ENCODE data around the gene TCTN1. TPM values are rescaled to one million over a fixed set of nuclear protein-coding genes. Genes with fewer than 3 reads are reported as not detected.

TCTN1 gene
- total and polyA plus RNA-seq, 2 of the 13 experiments (the other 11 are each of a cell fraction or from before 2014, with no cell fraction given), result 13.6 to 16.0 TPM

GRCh38 chr12:110639336-110640141 is 25.6 kb downstream of the TCTN1 start:
- in situ Hi-C loops (cut with HindIII; ENCODE audit: extremely low pct_ligation_motif_present, low pct_unique_long_range_greater_than_20kb) (no loop called here), intact Hi-C loops (cut with micrococcal nuclease; ENCODE audit: unreplicated experiment) (no loop called here)
- H3K79me2 ChIP-seq (ENCODE audit: insufficient read depth, low read length), result no peaks in the 10 kb centered on the region
- ChIA-PET POLR2A (no interaction called here), CTCF (ENCODE audit: low intra/inter-chr PET ratio, low total read pairs) (no interaction called here)
- no peak overlapping the region for H3K4me2 ChIP-seq (ENCODE audit: low read depth, low read length)
- H3K9ac ChIP-seq (ENCODE audit: insufficient read depth, low read depth, low read length), result no peak overlapping the region
- no peaks in the 10 kb centered on the region for H4K20me1 ChIP-seq (ENCODE audit: insufficient read depth, low read length)
- ATAC-seq, result no peak
- no peak for DNase-seq (ENCODE audit: low spot score)
- TF ChIP-seq ZNF20 (CRISPR knock-in tag; IDR thresholded peaks at IDR 0.05) (no peak), SKIL (CRISPR knock-in tag; IDR thresholded peaks at IDR 0.05; ENCODE audit: borderline replicate concordance) (no peak), ZNF546 (CRISPR knock-in tag; conservative IDR thresholded peaks at IDR 0.05) (no peak), ZNF414 (CRISPR knock-in tag; IDR thresholded peaks at IDR 0.05) (no peak), MIXL1 (CRISPR knock-in tag; IDR thresholded peaks at IDR 0.05) (no peak), MIER2 (CRISPR knock-in tag; IDR thresholded peaks at IDR 0.05) (no peak), HNF4G (IDR thresholded peaks at IDR 0.05; ENCODE audit: borderline replicate concordance, low read depth, low read length) (no peak), HNF4G (CRISPR knock-in tag; IDR thresholded peaks at IDR 0.05; ENCODE audit: borderline replicate concordance, low read depth) (no peak), ZFP41 (CRISPR knock-in tag; IDR thresholded peaks at IDR 0.05; ENCODE audit: borderline replicate concordance) (no peak), KDM3A (CRISPR knock-in tag; IDR thresholded peaks at IDR 0.05; ENCODE audit: low read depth) (no peak), HNRNPLL (IDR thresholded peaks at IDR 0.05; ENCODE audit: low read depth, low read length, poor library complexity, severe bottlenecking) (no peak), CBX1 (IDR thresholded peaks at IDR 0.05; ENCODE audit: low read depth) (no peak), TCF7L2 (IDR thresholded peaks at IDR 0.05; ENCODE audit: low read depth, low read length) (no peak), SOX13 (IDR thresholded peaks at IDR 0.05) (no peak), SOX13 (CRISPR knock-in tag; conservative IDR thresholded peaks at IDR 0.05 in 1 of 2, IDR thresholded peaks at IDR 0.05 in 1 of 2) (no peak), SRSF9 (IDR thresholded peaks at IDR 0.05; ENCODE audit: borderline replicate concordance, insufficient read depth, low read depth, low read length, poor library complexity, severe bottlenecking) (no peak)
- no peaks in the 10 kb centered on the region for H3K4me1 ChIP-seq (ENCODE audit: insufficient read depth, low read length)
- no peaks in the 10 kb centered on the region for H3K9me3 ChIP-seq (ENCODE audit: low read length)
- H3K4me3 ChIP-seq (replicated peaks in 1 of 3; ENCODE audit: insufficient read depth in 1 of 3, low read depth in 2 of 3, low read length in 3 of 3), result no peak overlapping the region
- no peak overlapping the region for H2AFZ ChIP-seq (ENCODE audit: low read length)
- no peak for FAIRE-seq
- H3K27me3 ChIP-seq (ENCODE audit: control insufficient read depth in 1 of 2, insufficient read depth in 2 of 2, low read length in 2 of 2), result no peaks in the 10 kb centered on the region
- WGBS (ENCODE audit: low lambda C conversion rate), result 94% methylated on average over 7 of the region's 7 CpGs
- no TSS peak for BruUV-seq (replicated peaks)
- H3K36me3 ChIP-seq (replicated peaks in 1 of 2; ENCODE audit: control insufficient read depth in 1 of 2, insufficient read depth in 2 of 2, low read length in 2 of 2), result peaks cover 0 to 3% of the 10 kb centered on the region in 2 experiments; a peak in 2 of 5 replicates
- H3K27ac ChIP-seq (ENCODE audit: extremely low read length, insufficient read depth, low read length), result no peak overlapping the region
